ENCODE data around the gene CYP1A2.

DNA sequence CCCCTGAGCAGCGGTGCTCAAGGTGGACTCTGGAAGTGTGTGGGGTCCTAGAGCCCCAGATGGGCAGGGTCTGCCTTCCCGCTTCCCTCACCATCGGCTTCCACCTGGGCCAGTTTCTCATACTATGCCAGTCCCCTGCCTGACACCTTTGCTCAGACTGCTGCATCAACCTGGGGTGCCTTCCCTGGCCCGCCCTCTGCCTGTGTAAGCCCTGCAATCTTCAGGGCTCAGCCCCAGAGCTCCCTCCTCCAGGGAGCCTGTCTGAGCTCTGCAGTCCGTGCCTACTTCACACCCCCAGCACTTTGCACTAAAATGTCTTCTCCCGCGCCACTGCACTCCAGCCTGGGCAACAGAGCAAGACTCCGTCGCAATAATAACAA, 46.3 kb downstream of the CYP1A2 start:
- TF ChIP-seq EP300 (IDR thresholded peaks at IDR 0.05), result no peak
- TF ChIP-seq, protein P1, sequence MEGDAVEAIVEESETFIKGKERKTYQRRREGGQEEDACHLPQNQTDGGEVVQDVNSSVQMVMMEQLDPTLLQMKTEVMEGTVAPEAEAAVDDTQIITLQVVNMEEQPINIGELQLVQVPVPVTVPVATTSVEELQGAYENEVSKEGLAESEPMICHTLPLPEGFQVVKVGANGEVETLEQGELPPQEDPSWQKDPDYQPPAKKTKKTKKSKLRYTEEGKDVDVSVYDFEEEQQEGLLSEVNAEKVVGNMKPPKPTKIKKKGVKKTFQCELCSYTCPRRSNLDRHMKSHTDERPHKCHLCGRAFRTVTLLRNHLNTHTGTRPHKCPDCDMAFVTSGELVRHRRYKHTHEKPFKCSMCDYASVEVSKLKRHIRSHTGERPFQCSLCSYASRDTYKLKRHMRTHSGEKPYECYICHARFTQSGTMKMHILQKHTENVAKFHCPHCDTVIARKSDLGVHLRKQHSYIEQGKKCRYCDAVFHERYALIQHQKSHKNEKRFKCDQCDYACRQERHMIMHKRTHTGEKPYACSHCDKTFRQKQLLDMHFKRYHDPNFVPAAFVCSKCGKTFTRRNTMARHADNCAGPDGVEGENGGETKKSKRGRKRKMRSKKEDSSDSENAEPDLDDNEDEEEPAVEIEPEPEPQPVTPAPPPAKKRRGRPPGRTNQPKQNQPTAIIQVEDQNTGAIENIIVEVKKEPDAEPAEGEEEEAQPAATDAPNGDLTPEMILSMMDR (IDR thresholded peaks at IDR 0.05), result no peak
- TF ChIP-seq POLR2A (IDR thresholded peaks at IDR 0.05), result no peak

Measured in ovary (tissue), 3 donors.